ENCODE measurements around the gene ZSCAN22. TPM values are rescaled to one million over a fixed set of nuclear protein-coding genes. Genes with fewer than 3 reads are reported as not detected.

Gene ZSCAN22
- total RNA-seq, 1 experiment from 2014 or later, result 4.3 TPM

DNA sequence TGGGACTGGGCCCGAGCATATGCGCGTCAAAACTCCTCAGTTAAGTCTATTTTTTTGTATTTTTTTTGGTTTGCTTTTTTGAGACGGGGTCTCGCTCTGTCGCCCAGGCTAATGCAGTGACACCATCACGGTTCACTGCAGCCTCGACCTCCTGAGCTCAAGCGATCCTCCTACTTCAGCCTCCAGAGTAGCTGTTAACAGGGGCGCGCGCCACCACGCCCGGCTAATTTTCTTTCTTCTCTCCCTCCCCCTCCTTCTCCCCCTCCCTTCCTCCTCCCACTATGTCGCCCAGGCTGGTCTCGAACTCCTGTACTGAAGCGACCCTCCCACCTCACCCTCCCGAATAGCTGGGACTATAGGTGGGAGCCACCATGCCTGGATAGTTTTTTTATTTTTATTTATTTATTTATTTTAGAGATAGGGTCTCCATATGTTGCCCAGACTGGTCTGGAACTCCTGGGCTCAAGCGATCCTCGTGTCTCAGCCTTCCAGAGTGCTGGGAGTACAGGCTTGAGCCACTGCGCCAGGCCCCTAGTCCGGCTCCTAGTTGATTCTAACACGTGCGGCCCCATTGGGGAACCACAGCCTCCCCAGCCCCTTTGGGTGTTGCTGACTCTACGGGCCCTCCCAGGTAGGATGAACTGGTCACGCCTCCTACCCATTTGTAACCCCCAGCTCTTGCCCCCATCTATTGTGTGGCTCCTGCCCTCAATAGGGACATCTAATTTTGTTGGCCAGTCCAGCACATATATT is 54.8 kb downstream of the ZSCAN22 start:
- Histone ChIP-seq H3K4me3 (ENCODE audit: low read depth, low read length) (peak overlapping the region; percentile 65), H3K4me1 (peaks cover 19% of the 10 kb centered on the region), H3K27me3 (replicated peaks; ENCODE audit: control insufficient read depth, insufficient read depth, low read length) (no peaks in the 10 kb centered on the region), H3K36me3 (ENCODE audit: control insufficient read depth, insufficient read depth, low read length) (no peaks in the 10 kb centered on the region; the same call in 1 of the 2 replicates), H3K9me3 (no peaks in the 10 kb centered on the region)
- POLR2A ChIA-PET, result interaction anchor here (0.7 to 1.0 kb wide), 2 partner anchors 19 to 37 kb away, joined by 5 to 6 read pairs; partner anchors contain the start of gene ZNF497
- Mint-ChIP-seq H3K9me3 (ENCODE audit: unreplicated experiment) (no peaks in the 10 kb centered on the region), H3K36me3 (ENCODE audit: insufficient read depth, unreplicated experiment) (peaks cover 24% of the 10 kb centered on the region), H3K4me3 (ENCODE audit: unreplicated experiment) (peak overlapping the region; percentile 87), H3K27ac (ENCODE audit: unreplicated experiment) (peak overlapping the region; percentile 85), H3K27me3 (ENCODE audit: insufficient read depth, unreplicated experiment) (no peaks in the 10 kb centered on the region), H3K4me1 (ENCODE audit: low read depth, unreplicated experiment) (peaks cover 12% of the 10 kb centered on the region)
- DNase-seq, result peak in 1 of 2 experiments; percentile 32
- no peak for TF ChIP-seq CTCF (IDR thresholded peaks at IDR 0.05; ENCODE audit: insufficient read depth in 1 of 2, low read depth in 1 of 2, low read length in 1 of 2, severe bottlenecking in 1 of 2, unreplicated experiment in 1 of 2)
- TSS peak; percentile 45 for BruUV-seq (replicated peaks)
- CTCF ChIA-PET, result interaction anchor here (0.8 kb wide), 1 partner anchor 19 kb away, joined by 4 read pairs; the partner anchor contains the start of gene ZNF497
- intact Hi-C loops (cut with micrococcal nuclease; ENCODE audit: unreplicated experiment), result loop anchor here (1.0 to 2.0 kb wide), 4 partner anchors 19 to 103 kb away; partner anchors contain the start of genes ERVK3-1, ZNF324, ZNF497 and ZNF8

DNA sequence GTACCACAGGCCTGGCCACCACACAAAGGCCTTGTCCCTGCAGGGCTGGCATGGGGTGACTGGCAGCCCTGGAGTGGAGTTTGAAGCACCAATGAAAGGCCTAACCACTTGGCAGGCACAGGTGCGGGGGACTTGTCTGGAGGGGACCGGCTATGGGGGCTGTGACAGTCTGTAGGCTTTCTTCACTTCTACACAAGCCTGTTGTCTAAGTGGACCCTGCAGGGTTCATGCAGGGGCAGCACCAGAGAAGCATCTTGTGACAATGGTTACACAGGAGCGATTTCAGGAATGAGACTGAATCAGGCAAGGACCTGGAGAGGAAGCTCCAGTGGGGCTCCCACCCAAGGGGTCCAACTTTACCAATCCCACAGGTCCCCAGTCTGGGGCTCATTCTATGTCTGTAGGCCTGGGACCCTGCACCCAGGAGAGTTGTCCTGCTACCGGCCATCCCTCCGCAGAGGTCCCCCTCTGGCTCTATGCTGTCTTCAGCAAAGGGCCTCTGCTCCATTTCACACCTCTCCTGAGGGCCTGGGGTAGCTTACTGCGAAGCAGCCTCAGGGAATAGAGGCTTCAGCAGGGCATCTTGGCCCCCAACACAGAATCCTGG is 56.3 kb downstream of the ZSCAN22 start:
- peak overlapping the region; percentile 51 for H3K4me3 Mint-ChIP-seq (ENCODE audit: unreplicated experiment)
- no peaks in the 10 kb centered on the region for H3K9me3 Mint-ChIP-seq (ENCODE audit: unreplicated experiment)
- no peak overlapping the region for H3K4me3 ChIP-seq (ENCODE audit: low read depth, low read length)
- peaks cover 39% of the 10 kb centered on the region for H3K36me3 Mint-ChIP-seq (ENCODE audit: insufficient read depth, unreplicated experiment)
- peaks cover under 1% of the 10 kb centered on the region; the same call in 1 of the 2 replicates for H3K36me3 ChIP-seq (ENCODE audit: control insufficient read depth, insufficient read depth, low read length)
- no peaks in the 10 kb centered on the region for H3K27me3 Mint-ChIP-seq (ENCODE audit: insufficient read depth, unreplicated experiment)
- no peaks in the 10 kb centered on the region for H3K9me3 ChIP-seq
- DNase-seq, result no peak
- H3K4me1 ChIP-seq, result peaks cover 23% of the 10 kb centered on the region
- peaks cover 12% of the 10 kb centered on the region for H3K4me1 Mint-ChIP-seq (ENCODE audit: low read depth, unreplicated experiment)
- no peak for TF ChIP-seq CTCF (IDR thresholded peaks at IDR 0.05; ENCODE audit: insufficient read depth in 1 of 2, low read depth in 1 of 2, low read length in 1 of 2, severe bottlenecking in 1 of 2, unreplicated experiment in 1 of 2)
- BruUV-seq (replicated peaks), result no TSS peak
- CTCF ChIA-PET, result no interaction called here
- POLR2A ChIA-PET, result no interaction called here
- H3K27ac Mint-ChIP-seq (ENCODE audit: unreplicated experiment), result peak overlapping the region; percentile 85
- H3K27me3 ChIP-seq (replicated peaks; ENCODE audit: control insufficient read depth, insufficient read depth, low read length), result no peaks in the 10 kb centered on the region
- intact Hi-C loops (cut with micrococcal nuclease; ENCODE audit: unreplicated experiment), result no loop called here

DNA sequence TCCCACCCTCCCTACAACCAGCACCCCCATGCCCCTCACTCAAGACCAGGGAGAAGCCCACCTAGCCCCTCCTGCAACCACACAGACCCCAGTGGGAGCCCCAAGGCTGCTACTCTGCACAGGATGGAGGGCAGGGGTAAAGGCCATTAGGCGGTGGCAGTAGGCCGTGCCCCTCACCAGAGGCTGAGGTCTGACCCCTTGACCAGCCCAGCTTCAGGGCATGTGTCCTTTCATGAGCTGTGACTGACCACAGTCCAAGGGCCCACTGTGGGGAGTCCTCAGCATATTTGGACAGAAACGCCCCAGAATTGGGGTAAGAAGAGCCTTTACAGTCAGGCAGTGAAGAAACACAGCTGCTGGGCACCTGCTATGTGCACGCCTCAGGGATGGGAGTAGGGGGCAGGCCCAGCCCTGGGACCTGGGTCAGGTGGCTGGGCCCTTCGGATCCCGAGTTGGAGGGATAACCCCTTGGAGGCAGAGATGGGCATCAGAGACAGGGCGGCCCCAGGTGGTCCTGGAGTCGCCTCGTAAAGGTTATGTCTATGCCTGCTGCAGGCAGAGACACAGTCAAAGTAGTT is 58.6 kb downstream of the ZSCAN22 start:
- no peaks in the 10 kb centered on the region for H3K9me3 Mint-ChIP-seq (ENCODE audit: unreplicated experiment)
- Histone ChIP-seq H3K4me3 (ENCODE audit: low read depth, low read length) (peak overlapping the region; percentile 79), H3K27me3 (replicated peaks; ENCODE audit: control insufficient read depth, insufficient read depth, low read length) (no peaks in the 10 kb centered on the region), H3K36me3 (ENCODE audit: control insufficient read depth, insufficient read depth, low read length) (0 out of 2 replicates have a peak, but pooled peaks cover 1% of the 10 kb centered on the region), H3K9me3 (no peaks in the 10 kb centered on the region), H3K4me1 (peaks cover 18% of the 10 kb centered on the region)
- TF ChIP-seq CTCF (IDR thresholded peaks at IDR 0.05; ENCODE audit: insufficient read depth in 1 of 2, low read depth in 1 of 2, low read length in 1 of 2, severe bottlenecking in 1 of 2, unreplicated experiment in 1 of 2), result no peak
- intact Hi-C loops (cut with micrococcal nuclease; ENCODE audit: unreplicated experiment), result no loop called here
- peaks cover 58% of the 10 kb centered on the region for H3K36me3 Mint-ChIP-seq (ENCODE audit: insufficient read depth, unreplicated experiment)
- no peak for DNase-seq
- POLR2A ChIA-PET, result interaction anchor here (0.6 to 1.0 kb wide), 2 partner anchors 23 to 81 kb away, joined by 3 to 6 read pairs; partner anchors contain the start of gene ZNF497
- no TSS peak for BruUV-seq (replicated peaks)
- H3K4me1 Mint-ChIP-seq (ENCODE audit: low read depth, unreplicated experiment), result peaks cover 12% of the 10 kb centered on the region
- no peaks in the 10 kb centered on the region for H3K27me3 Mint-ChIP-seq (ENCODE audit: insufficient read depth, unreplicated experiment)
- peak overlapping the region; percentile 96 for H3K27ac Mint-ChIP-seq (ENCODE audit: unreplicated experiment)
- CTCF ChIA-PET, result no interaction called here
- peak overlapping the region; percentile 85 for H3K4me3 Mint-ChIP-seq (ENCODE audit: unreplicated experiment)

Data from Caco-2 (cell line).